HCT116 (cell line): ENCODE data around the gene PFKP. TPM values are rescaled to one million over a fixed set of nuclear protein-coding genes. Genes with fewer than 3 reads are reported as not detected.

Experiments
- ATAC-seq: fragments of 200-7000 bp; cut with Tn5 transposase; 2 replicates; pipeline ENCODE4 v1.9.1; 2020; ENCODE audit warnings: mild to moderate bottlenecking, moderate library complexity
- BruUV-seq: library from RNA; stranded (reverse); fragments of 400-500 nt; replicated peaks from 2 replicates; lab custom pipeline; 2021; lab: Mats Ljungman, UMichigan
- CTCF ChIA-PET: fragments of 300-600 bp; sonication (Branson Sonifier 250); formaldehyde crosslinking; loops from one replicate; lab custom pipeline; 2021; ENCODE audit warnings: antibody characterized with exemption; lab: Charles Lee
- POLR2A ChIA-PET: fragments of 300-600, 350-600 bp; sonication (Branson Sonifier 250); formaldehyde crosslinking; loops from one replicate; lab custom pipeline; 2021; ENCODE audit warnings: antibody characterized with exemption; lab: Charles Lee
- RAD21 ChIA-PET, 2 experiments: fragments of 300-600 bp; sonication (Branson Sonifier 250); formaldehyde crosslinking; loops; one replicate each; lab custom pipeline; 2023; ENCODE audit warnings: low total read pairs in 2 of 2; ENCODE audit not compliant: uncharacterized antibody in 2 of 2, unreplicated experiment in 2 of 2, low non-redundant PET in 1 of 2; lab: Charles Lee
- DNase-seq: peaks from one replicate; pipeline ENCODE4 v3.0.0-alpha.2; 2010; ENCODE audit warnings: low read depth, low spot score
- H2AFZ ChIP-seq: fragments of 200-600 bp; shearing (Covaris generic), sonication (generic); 2 replicates; pipeline ENCODE4 v1.6.1; 2017; ENCODE audit warnings: low read depth, mixed run types, mixed read lengths, antibody characterized with exemption, low read length; ENCODE audit not compliant: poor library complexity, severe bottlenecking
- H3K27ac ChIP-seq: 2 replicates; pipeline ENCODE4 v1.5.1; 2012; ENCODE audit warnings: low read depth, low read length
- H3K27me3 ChIP-seq: fragments of 200-600 bp; sonication (generic); 2 replicates; pipeline ENCODE4 v1.6.1; 2016; ENCODE audit warnings: mixed run types, low read length, mixed read lengths; ENCODE audit not compliant: insufficient read depth
- H3K36me3 ChIP-seq, 2 experiments: fragments of 200-500 bp in 1 of 2; fragments of 200-600 bp in 1 of 2; sonication (Bioruptor generic) in 1 of 2; sonication (generic) in 1 of 2; 2 replicates each; pipeline versions ENCODE4 v1.5.1 to v1.6.1; 2014 to 2016; ENCODE audit warnings: low read length in 2 of 2, inconsistent platforms in 1 of 2, mixed read lengths in 1 of 2, mixed run types in 1 of 2; ENCODE audit not compliant: insufficient read depth in 2 of 2, control insufficient read depth in 1 of 2
- H3K4me1 ChIP-seq, 2 experiments: fragments of 200-600 bp in 1 of 2; sonication (generic) in 1 of 2; 2 replicates each; pipeline versions ENCODE4 v1.5.1 to v1.6.1; 2012 to 2017; ENCODE audit warnings: low read length in 2 of 2, inconsistent platforms in 1 of 2, mild to moderate bottlenecking in 1 of 2, mixed read lengths in 1 of 2, mixed run types in 1 of 2, moderate library complexity in 1 of 2; ENCODE audit not compliant: insufficient read depth in 2 of 2, control insufficient read depth in 1 of 2
- H3K4me2 ChIP-seq: fragments of 200-600 bp; sonication (generic); 2 replicates; pipeline ENCODE4 v1.6.1; 2017; ENCODE audit warnings: mixed run types, low read length, mixed read lengths
- H3K4me3 ChIP-seq, 2 experiments: fragments of 200-600 bp in 1 of 2; sonication (generic) in 1 of 2; replicated peaks in 1 of 2; 2 replicates each; pipeline ENCODE4 v1.5.1; 2011 to 2016; ENCODE audit warnings: low read length in 2 of 2, control low read depth in 1 of 2, low read depth in 1 of 2, mild to moderate bottlenecking in 1 of 2, mixed read lengths in 1 of 2, mixed run types in 1 of 2
- H3K79me2 ChIP-seq: fragments of 200-600 bp; sonication (generic); 2 replicates; pipeline ENCODE4 v1.6.1; 2017; ENCODE audit warnings: mild to moderate bottlenecking, mixed run types, low read length, moderate library complexity, mixed read lengths; ENCODE audit not compliant: insufficient read depth
- H3K9ac ChIP-seq: fragments of 200-600 bp; sonication (generic); 2 replicates; pipeline ENCODE4 v1.6.1; 2016; ENCODE audit warnings: low read length, mixed read lengths
- H3K9me2 ChIP-seq: fragments of 200-600 bp; sonication (generic), shearing (Covaris generic); 2 replicates; pipeline ENCODE4 v1.6.1; 2017; ENCODE audit warnings: mixed run types, mild to moderate bottlenecking, moderate library complexity; ENCODE audit not compliant: insufficient read depth
- H3K9me3 ChIP-seq, 2 experiments: fragments of 200-500 bp in 1 of 2; fragments of 200-600 bp in 1 of 2; sonication (Bioruptor generic) in 1 of 2; sonication (generic) in 1 of 2; 2 replicates each; pipeline ENCODE4 v1.6.1; 2014 to 2017; ENCODE audit warnings: low read length in 2 of 2, mixed read lengths in 2 of 2, inconsistent platforms in 1 of 2, low read depth in 1 of 2, mild to moderate bottlenecking in 1 of 2, mixed run types in 1 of 2, moderate library complexity in 1 of 2; ENCODE audit not compliant: control insufficient read depth in 1 of 2, insufficient read depth in 1 of 2
- H4K20me1 ChIP-seq: fragments of 200-600 bp; sonication (generic), shearing (Covaris generic); 2 replicates; pipeline ENCODE4 v1.6.1; 2017; ENCODE audit warnings: mixed run types, mild to moderate bottlenecking, moderate library complexity; ENCODE audit not compliant: insufficient read depth
- ATF3 ChIP-seq: IDR thresholded peaks from 2 replicates; pipeline ENCODE4 v1.6.1; 2012
- CTCF ChIP-seq, 3 experiments: fragments of 200-600 bp in 1 of 3; sonication (generic) in 1 of 3; IDR thresholded peaks in 2 of 3; conservative IDR thresholded peaks in 1 of 3; 2 replicates each; pipeline ENCODE4 v1.5.1; 2012 to 2017; ENCODE audit warnings: low read depth in 2 of 3, low read length in 2 of 3, antibody characterized with exemption in 1 of 3, borderline replicate concordance in 1 of 3, control low read depth in 1 of 3, mild to moderate bottlenecking in 1 of 3, mixed read lengths in 1 of 3, mixed run types in 1 of 3, moderate library complexity in 1 of 3; ENCODE audit not compliant: insufficient read depth in 1 of 3
- JUND ChIP-seq: IDR thresholded peaks from 2 replicates; pipeline ENCODE4 v1.6.1; 2012
- SRF ChIP-seq: IDR thresholded peaks from 2 replicates; pipeline ENCODE4 v1.6.1; 2012; ENCODE audit warnings: low read depth
- intact Hi-C: fragments of 100-400 bp; cut with micrococcal nuclease; formaldehyde crosslinking; loops from 2 replicates; pipeline ENCODE4 v1.10.0; 2022
- total RNA-seq: library from RNA; stranded (reverse); gene quantifications from one replicate; pipeline ENCODE4 v1.2.1, GENCODE V29; 2021; ENCODE audit not compliant: unreplicated experiment

PFKP gene
- total RNA-seq, 1 experiment from 2014 or later = 237 TPM

DNA sequence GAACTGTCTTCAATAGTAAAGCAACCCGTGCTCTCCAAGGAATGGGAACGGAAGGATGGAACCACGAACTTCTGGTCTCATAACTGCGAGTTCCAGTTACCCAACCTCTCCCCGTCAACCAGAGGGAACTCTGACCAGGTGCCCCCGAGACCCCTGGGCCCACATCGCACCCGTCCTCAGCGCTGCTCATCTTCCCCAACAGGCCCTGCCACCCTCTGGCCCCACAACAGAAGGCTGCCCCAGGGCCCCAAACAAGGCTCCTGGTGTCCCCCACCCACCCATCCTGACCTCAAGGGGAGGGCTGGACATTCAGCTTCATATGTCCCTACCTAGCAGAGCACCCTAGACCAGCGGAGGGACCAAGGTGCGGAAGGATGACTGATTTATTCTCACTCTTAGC, 82.6 kb downstream of the PFKP start:
- intact Hi-C loops = no loop called here
- no peak for ATAC-seq

More for the DNA sequence above, 82.6 kb downstream of the PFKP start:
- no TSS peak for BruUV-seq
- H2AFZ ChIP-seq = no peak overlapping the region
- H3K4me3 ChIP-seq = no peak overlapping the region
- H3K9me3 ChIP-seq = no peaks in the 10 kb centered on the region
- no peak overlapping the region for H3K4me2 ChIP-seq
- POLR2A ChIA-PET = no interaction called here
- H4K20me1 ChIP-seq = no peaks in the 10 kb centered on the region
- no peak overlapping the region for H3K9ac ChIP-seq
- RAD21 ChIA-PET = no interaction called here
- H3K9me2 ChIP-seq = no peaks in the 10 kb centered on the region
- no peaks in the 10 kb centered on the region for H3K4me1 ChIP-seq
- H3K27ac ChIP-seq = no peak overlapping the region
- no peak for DNase-seq
- no peaks in the 10 kb centered on the region for H3K27me3 ChIP-seq
- H3K36me3 ChIP-seq = peaks cover 24 to 51% of the 10 kb centered on the region in 2 experiments
- TF ChIP-seq CTCF (IDR thresholded peaks at IDR 0.05 in 2 of 3, conservative IDR thresholded peaks at IDR 0.05 in 1 of 3; ENCODE audit: borderline replicate concordance in 1 of 3, insufficient read depth in 1 of 3, low read depth in 2 of 3, low read length in 2 of 3) (no peak), SRF (no peak), JUND (no peak), ATF3 (no peak)
- H3K79me2 ChIP-seq = no peaks in the 10 kb centered on the region
- CTCF ChIA-PET = no interaction called here
